GM23338 (cell line): Measurements from ENCODE around the gene PDSS2.

Experiments
- CREB1 ChIP-seq: fragments of 250-450 bp; sonication (Bioruptor Pico); IDR thresholded peaks from 2 replicates; pipeline ENCODE4 v1.5.0; 2020; ENCODE audit warnings: low read depth, mild to moderate bottlenecking, moderate library complexity
- EZH2phosphoT487 ChIP-seq: fragments of 200-600 bp; sonication (generic); IDR thresholded peaks from one replicate; pipeline ENCODE4 v1.8.1; 2018; ENCODE audit warnings: antibody characterized with exemption; ENCODE audit not compliant: unreplicated experiment
- POLR2AphosphoS5 ChIP-seq: IDR thresholded peaks from 2 replicates; pipeline ENCODE4 v1.6.1; 2016; ENCODE audit warnings: antibody characterized with exemption, low read depth
- TF ChIP-seq, protein P1 (sequence below), 2 experiments: fragments of 200-600 bp in 1 of 2; sonication (generic) in 1 of 2; conservative IDR thresholded peaks; 2 replicates each; pipeline versions ENCODE4 v1.5.1 to v1.6.1; 2016 to 2017; ENCODE audit warnings: antibody characterized with exemption in 2 of 2, low read depth in 2 of 2, mild to moderate bottlenecking in 2 of 2, moderate library complexity in 1 of 2
- TF ChIP-seq, protein P2 (sequence below): IDR thresholded peaks from one replicate; pipeline ENCODE4 v1.6.1; 2018; ENCODE audit warnings: antibody characterized with exemption; ENCODE audit not compliant: unreplicated experiment
- TF ChIP-seq, protein P3 (sequence below): IDR thresholded peaks from 2 replicates; pipeline ENCODE4 v1.6.1; 2016; ENCODE audit warnings: antibody characterized with exemption

DNA sequence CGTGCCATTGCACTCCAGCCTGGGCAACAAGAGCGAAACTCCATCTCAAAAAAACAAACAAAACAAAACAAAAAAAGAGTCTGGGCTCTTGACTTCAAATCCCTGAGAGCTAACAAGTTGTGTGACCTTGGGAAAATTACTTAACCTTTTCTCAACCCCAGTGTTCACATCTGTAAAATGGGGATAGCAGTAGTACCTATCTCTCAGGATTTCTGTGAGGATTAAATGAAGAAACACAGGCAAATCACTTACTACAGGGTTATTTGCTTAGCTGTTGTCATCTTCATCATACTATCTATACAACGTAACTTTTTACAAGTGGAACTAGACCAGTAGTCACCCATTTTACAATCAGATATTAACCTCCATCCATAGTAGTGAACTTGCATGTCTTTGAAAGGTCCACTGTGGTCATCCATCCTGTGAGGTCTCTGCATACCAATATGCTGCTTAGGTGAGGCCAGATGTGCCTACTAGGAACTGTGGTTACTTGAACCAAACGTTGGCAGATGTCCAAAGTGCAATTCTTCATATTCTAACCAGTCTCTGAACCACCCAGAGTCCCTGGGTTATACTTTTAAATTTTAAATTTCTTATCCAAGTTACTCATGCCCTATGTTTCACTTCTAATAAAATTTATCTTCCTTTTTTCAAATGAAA, 215.2 kb downstream of the PDSS2 start:
- TF ChIP-seq, protein P1, sequence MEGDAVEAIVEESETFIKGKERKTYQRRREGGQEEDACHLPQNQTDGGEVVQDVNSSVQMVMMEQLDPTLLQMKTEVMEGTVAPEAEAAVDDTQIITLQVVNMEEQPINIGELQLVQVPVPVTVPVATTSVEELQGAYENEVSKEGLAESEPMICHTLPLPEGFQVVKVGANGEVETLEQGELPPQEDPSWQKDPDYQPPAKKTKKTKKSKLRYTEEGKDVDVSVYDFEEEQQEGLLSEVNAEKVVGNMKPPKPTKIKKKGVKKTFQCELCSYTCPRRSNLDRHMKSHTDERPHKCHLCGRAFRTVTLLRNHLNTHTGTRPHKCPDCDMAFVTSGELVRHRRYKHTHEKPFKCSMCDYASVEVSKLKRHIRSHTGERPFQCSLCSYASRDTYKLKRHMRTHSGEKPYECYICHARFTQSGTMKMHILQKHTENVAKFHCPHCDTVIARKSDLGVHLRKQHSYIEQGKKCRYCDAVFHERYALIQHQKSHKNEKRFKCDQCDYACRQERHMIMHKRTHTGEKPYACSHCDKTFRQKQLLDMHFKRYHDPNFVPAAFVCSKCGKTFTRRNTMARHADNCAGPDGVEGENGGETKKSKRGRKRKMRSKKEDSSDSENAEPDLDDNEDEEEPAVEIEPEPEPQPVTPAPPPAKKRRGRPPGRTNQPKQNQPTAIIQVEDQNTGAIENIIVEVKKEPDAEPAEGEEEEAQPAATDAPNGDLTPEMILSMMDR (conservative IDR thresholded peaks at IDR 0.05; ENCODE audit: low read depth in 2 of 2), result no peak
- TF ChIP-seq EZH2phosphoT487, result no peak
- TF ChIP-seq CREB1 (CRISPR knock-in tag), result no peak
- TF ChIP-seq, protein P2, sequence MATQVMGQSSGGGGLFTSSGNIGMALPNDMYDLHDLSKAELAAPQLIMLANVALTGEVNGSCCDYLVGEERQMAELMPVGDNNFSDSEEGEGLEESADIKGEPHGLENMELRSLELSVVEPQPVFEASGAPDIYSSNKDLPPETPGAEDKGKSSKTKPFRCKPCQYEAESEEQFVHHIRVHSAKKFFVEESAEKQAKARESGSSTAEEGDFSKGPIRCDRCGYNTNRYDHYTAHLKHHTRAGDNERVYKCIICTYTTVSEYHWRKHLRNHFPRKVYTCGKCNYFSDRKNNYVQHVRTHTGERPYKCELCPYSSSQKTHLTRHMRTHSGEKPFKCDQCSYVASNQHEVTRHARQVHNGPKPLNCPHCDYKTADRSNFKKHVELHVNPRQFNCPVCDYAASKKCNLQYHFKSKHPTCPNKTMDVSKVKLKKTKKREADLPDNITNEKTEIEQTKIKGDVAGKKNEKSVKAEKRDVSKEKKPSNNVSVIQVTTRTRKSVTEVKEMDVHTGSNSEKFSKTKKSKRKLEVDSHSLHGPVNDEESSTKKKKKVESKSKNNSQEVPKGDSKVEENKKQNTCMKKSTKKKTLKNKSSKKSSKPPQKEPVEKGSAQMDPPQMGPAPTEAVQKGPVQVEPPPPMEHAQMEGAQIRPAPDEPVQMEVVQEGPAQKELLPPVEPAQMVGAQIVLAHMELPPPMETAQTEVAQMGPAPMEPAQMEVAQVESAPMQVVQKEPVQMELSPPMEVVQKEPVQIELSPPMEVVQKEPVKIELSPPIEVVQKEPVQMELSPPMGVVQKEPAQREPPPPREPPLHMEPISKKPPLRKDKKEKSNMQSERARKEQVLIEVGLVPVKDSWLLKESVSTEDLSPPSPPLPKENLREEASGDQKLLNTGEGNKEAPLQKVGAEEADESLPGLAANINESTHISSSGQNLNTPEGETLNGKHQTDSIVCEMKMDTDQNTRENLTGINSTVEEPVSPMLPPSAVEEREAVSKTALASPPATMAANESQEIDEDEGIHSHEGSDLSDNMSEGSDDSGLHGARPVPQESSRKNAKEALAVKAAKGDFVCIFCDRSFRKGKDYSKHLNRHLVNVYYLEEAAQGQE, result no peak
- TF ChIP-seq, protein P3, sequence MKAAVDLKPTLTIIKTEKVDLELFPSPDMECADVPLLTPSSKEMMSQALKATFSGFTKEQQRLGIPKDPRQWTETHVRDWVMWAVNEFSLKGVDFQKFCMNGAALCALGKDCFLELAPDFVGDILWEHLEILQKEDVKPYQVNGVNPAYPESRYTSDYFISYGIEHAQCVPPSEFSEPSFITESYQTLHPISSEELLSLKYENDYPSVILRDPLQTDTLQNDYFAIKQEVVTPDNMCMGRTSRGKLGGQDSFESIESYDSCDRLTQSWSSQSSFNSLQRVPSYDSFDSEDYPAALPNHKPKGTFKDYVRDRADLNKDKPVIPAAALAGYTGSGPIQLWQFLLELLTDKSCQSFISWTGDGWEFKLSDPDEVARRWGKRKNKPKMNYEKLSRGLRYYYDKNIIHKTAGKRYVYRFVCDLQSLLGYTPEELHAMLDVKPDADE, result no peak
- TF ChIP-seq POLR2AphosphoS5, result no peak
